Heart left ventricle (tissue), 13 donors: ENCODE measurements around the gene WARS2.

Source experiments
- POLR2A ChIP-seq, 2 donors: fragments of 450-650 bp; IDR thresholded peaks; one replicate each; pipeline ENCODE4 v1.6.1; 2017; ENCODE audit warnings: antibody characterized with exemption in 2 of 2, mild to moderate bottlenecking in 2 of 2, moderate library complexity in 2 of 2
- TF ChIP-seq, protein P1 (sequence below), 12 donors: fragments of 200-600 bp; sonication (generic) in 4 of 12; IDR thresholded peaks; one replicate each; pipeline versions ENCODE4 v1.5.0 to v1.8.0; 2018 to 2022; ENCODE audit warnings: antibody characterized with exemption in 12 of 12, mild to moderate bottlenecking in 5 of 12
- donor health status: ischemic (EF 13 %, LVEDD 7.1; RV severe dilation, severe dysfunction).
- donor health status: DM: no; HTN: yes; CAD: no.
- donor health status: DM: no; HTN: no; CAD: no.
- donor health status: ischemic (EF 25% LVEDD 6.9; RV normal size, moderate dysfunction).
- donor health status: ischemic (EF 25% LVEDD 5.7; RV mildly dilated, moderate dysfunction).
- donor health status: ischemic (EF 35%, LVEDD 5.7; RV mildly dilated, moderate dysfunction).
- donor health status: nonischemic (EF 11% LVEDD 7.7; RV severe dilation, severe dysfunction).
- donor health status: DM: yes; HTN: yes; CAD: no.
- donor health status: PGD.
- donor health status: ischemic (EF 29% LVEDD 5.4; RV normal size, mild dysfunction).
- donor health status: nonischemic (EF 23%, LVEDD 6.1; RV moderate dilation, normal function).

DNA sequence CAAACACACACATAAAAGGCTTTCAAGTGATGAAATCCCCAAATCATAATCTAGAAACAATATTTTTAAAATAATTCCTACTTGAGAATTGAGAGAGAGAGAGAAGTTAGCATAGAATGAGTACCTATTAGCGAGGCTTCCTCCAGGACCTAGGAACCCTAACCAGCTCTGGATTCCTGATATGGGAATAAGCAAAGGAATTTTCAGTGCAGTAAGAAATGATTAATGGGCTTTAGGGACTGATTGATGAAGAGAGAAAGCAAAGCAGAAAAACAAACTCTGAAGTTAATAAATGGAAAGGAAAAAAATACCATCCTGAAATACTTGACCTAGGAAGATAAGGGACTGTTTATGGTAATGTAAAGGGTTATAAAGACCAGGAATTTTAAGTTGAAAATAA, 60.6 kb downstream of the WARS2 start:
- TF ChIP-seq, protein P1, sequence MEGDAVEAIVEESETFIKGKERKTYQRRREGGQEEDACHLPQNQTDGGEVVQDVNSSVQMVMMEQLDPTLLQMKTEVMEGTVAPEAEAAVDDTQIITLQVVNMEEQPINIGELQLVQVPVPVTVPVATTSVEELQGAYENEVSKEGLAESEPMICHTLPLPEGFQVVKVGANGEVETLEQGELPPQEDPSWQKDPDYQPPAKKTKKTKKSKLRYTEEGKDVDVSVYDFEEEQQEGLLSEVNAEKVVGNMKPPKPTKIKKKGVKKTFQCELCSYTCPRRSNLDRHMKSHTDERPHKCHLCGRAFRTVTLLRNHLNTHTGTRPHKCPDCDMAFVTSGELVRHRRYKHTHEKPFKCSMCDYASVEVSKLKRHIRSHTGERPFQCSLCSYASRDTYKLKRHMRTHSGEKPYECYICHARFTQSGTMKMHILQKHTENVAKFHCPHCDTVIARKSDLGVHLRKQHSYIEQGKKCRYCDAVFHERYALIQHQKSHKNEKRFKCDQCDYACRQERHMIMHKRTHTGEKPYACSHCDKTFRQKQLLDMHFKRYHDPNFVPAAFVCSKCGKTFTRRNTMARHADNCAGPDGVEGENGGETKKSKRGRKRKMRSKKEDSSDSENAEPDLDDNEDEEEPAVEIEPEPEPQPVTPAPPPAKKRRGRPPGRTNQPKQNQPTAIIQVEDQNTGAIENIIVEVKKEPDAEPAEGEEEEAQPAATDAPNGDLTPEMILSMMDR (IDR thresholded peaks at IDR 0.05) = no peak
- no peak for TF ChIP-seq POLR2A (IDR thresholded peaks at IDR 0.05)
